HG03575 (cell line): ENCODE results near the gene ADGRF1.

Experiments used
- ATAC-seq: cut with Tn5 transposase; IDR thresholded peaks from one replicate; pipeline ENCODE4 v1.9.1; 2021; ENCODE audit not compliant: unreplicated experiment, insufficient number of reproducible peaks, low FRiP score; ENCODE audit errors: extremely low read depth

Gene ADGRF1

GRCh38 chr6:46954837-46955451 lies 87.2 kb downstream of the ADGRF1 start:
- no peak for ATAC-seq

- no peak for ATAC-seq
These were observed 88.2 kb downstream of the ADGRF1 start for GRCh38 chr6:46953921-46954320.

GRCh38 chr6:46949632-46950280 lies 92.4 kb downstream of the ADGRF1 start:
- ATAC-seq: no peak

- no peak for ATAC-seq
These were observed 93.4 kb downstream of the ADGRF1 start for GRCh38 chr6:46948699-46949098.
